Muscle layer of duodenum (tissue), 2 donors: ENCODE results near the gene FAU.
A peak's percentile ranks its signal among the peaks of the same experiment; 100 is the strongest.

Experiments
- H3K27ac ChIP-seq: one replicate; pipeline ENCODE4 v1.7.0; 2013; ENCODE audit warnings: mild to moderate bottlenecking, low read length
- H3K27me3 ChIP-seq: one replicate; pipeline ENCODE4 v1.7.0; 2013; ENCODE audit warnings: low read depth, mild to moderate bottlenecking, control low read depth, low read length
- H3K36me3 ChIP-seq, 2 donors: one replicate each; pipeline ENCODE4 v1.7.0; 2013; ENCODE audit warnings: low read length in 2 of 2, control low read depth in 1 of 2, mild to moderate bottlenecking in 1 of 2; ENCODE audit not compliant: insufficient read depth in 2 of 2, control insufficient read depth in 1 of 2
- H3K4me1 ChIP-seq, 2 donors: one replicate each; pipeline ENCODE4 v1.7.0; 2013; ENCODE audit warnings: low read length in 2 of 2, mild to moderate bottlenecking in 2 of 2, control low read depth in 1 of 2, moderate library complexity in 1 of 2; ENCODE audit not compliant: insufficient read depth in 2 of 2, control insufficient read depth in 1 of 2
- H3K4me3 ChIP-seq, 2 donors: one replicate each; pipeline ENCODE4 v1.7.0; 2013; ENCODE audit warnings: low read length in 2 of 2, low read depth in 1 of 2, mild to moderate bottlenecking in 1 of 2
- H3K9me3 ChIP-seq, 2 donors: one replicate each; pipeline ENCODE4 v1.7.0; 2013; ENCODE audit warnings: low read length in 2 of 2, control low read depth in 1 of 2, mild to moderate bottlenecking in 1 of 2; ENCODE audit not compliant: control insufficient read depth in 1 of 2
- donor health status: healthy.

FAU gene

GRCh38 chr11:65100674-65101350, 21.1 kb downstream of the FAU start:
- Histone ChIP-seq H3K27ac (no peak overlapping the region), H3K4me1 (peaks cover 5 to 10% of the 10 kb centered on the region in 2 donors), H3K4me3 (no peak overlapping the region), H3K27me3 (no peaks in the 10 kb centered on the region), H3K9me3 (no peaks in the 10 kb centered on the region), H3K36me3 (peaks cover 4 to 5% of the 10 kb centered on the region in 2 donors)

DNA sequence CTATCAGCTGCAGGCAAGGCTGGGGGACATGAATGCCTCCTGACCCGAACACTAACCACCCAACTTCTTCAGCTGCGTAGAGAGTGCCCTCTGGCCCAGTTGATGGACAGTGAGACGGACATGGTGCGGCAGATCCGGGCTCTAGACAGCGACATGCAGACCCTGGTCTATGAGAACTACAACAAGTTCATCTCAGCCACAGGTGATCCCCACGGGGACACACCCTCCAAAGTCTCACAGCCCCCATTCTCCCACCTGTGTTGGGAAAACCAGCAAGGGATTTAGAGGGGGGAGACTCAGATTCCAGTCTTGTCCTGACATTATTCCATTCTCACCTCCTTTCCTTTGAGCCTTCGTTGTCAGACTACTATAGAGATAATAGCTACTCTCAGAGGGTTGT, 25.0 kb downstream of the FAU start:
- peaks cover 5 to 13% of the 10 kb centered on the region in 2 donors for H3K4me1 ChIP-seq
- no peaks in the 10 kb centered on the region for H3K27me3 ChIP-seq
- H3K27ac ChIP-seq: peak overlapping the region; percentile 80
- no peaks in the 10 kb centered on the region for H3K9me3 ChIP-seq
- peaks cover 4 to 5% of the 10 kb centered on the region in 2 donors for H3K36me3 ChIP-seq
- peak overlapping the region; percentile 75 to 91 for H3K4me3 ChIP-seq

- H3K4me3 ChIP-seq: peak within 1 kb of the TSS; percentile 75 to 91
- H3K4me1 ChIP-seq: peaks cover 5 to 13% of the 10 kb centered on the region in 2 donors
- H3K9me3 ChIP-seq: no peaks in the 10 kb centered on the region
- H3K27me3 ChIP-seq: no peaks in the 10 kb centered on the region
- peaks cover 4 to 5% of the 10 kb centered on the region in 2 donors for H3K36me3 ChIP-seq
- H3K27ac ChIP-seq: peak within 1 kb of the TSS; percentile 80
Measured at GRCh38 chr11:65095974-65096806, 25.7 kb downstream of the FAU start, which contains the start of gene VPS51. TSS of gene VPS51 (plus strand) at chr11:65096214. CDS start at chr11:65096251, 37 bp downstream.

- Histone ChIP-seq H3K27me3 (no peaks in the 10 kb centered on the region), H3K4me3 (peak overlapping the region; percentile 75 to 91), H3K36me3 (peaks cover 4 to 5% of the 10 kb centered on the region in 2 donors), H3K9me3 (no peaks in the 10 kb centered on the region), H3K4me1 (peaks cover 5 to 13% of the 10 kb centered on the region in 2 donors), H3K27ac (peak overlapping the region; percentile 80)
Measured at GRCh38 chr11:65095427-65095826, 26.5 kb downstream of the FAU start.

DNA sequence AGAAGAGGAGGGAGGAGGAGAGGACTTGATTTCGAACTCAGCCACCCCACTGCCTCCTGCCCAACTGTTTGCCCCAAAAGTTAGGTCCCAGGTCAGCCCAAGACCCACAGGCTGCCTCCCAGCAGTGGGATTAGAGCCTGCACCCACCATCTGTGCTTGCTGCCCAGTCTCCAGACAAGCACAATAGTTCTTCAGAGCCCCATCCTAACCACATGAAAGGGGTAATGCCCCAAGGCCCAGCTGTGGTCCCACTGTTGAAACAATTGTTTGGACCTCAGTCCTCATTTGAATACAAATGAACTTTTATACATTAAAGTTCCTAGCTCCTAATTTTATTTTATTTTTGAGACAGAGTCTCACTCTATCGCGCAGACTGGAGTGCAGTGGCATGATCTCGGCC, 31.3 kb downstream of the FAU start:
- H3K27me3 ChIP-seq: no peaks in the 10 kb centered on the region
- H3K9me3 ChIP-seq: no peaks in the 10 kb centered on the region
- no peak overlapping the region for H3K4me3 ChIP-seq
- peaks cover 0 to 3% of the 10 kb centered on the region in 2 donors for H3K4me1 ChIP-seq
- no peak overlapping the region for H3K27ac ChIP-seq
- H3K36me3 ChIP-seq: peaks cover 10 to 42% of the 10 kb centered on the region in 2 donors

DNA sequence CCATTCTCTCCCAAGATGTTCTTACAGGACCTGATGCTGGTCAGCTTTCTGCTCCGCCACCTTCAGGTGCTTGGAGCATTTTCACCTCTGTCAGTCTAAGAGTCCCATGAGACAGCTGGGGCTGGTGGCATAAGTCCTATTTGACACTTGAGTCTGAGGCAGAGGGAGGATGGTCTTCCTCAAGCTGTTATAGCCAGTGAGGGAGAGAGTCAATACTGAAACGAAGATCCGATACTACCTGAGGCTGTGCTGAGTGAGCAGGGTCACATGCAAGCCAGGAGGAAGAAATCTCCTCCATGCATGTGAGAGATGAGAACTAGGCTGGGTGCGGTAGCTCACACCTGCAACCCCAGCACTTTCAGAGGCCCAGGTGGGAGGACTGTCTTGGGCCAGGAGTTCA, 32.3 kb downstream of the FAU start:
- Histone ChIP-seq H3K9me3 (no peaks in the 10 kb centered on the region), H3K36me3 (peaks cover 10 to 49% of the 10 kb centered on the region in 2 donors), H3K27me3 (no peaks in the 10 kb centered on the region), H3K4me1 (peaks cover 5 to 11% of the 10 kb centered on the region in 2 donors), H3K27ac (no peak overlapping the region), H3K4me3 (no peak overlapping the region)

DNA sequence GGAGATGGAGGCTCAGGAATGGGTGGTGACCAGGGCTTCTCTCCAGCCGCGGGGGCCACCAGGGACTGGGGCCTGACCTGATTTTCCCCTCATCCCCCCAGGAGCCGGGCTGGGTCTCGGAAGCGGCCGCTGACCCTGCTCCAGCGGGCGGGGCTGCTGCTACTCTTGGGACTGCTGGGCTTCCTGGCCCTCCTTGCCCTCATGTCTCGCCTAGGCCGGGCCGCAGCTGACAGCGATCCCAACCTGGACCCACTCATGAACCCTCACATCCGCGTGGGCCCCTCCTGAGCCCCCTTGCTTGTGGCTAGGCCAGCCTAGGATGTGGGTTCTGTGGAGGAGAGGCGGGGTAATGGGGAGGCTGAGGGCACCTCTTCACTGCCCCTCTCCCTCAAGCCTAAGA, 34.1 kb downstream of the FAU start:
- Histone ChIP-seq H3K36me3 (peaks cover 10 to 49% of the 10 kb centered on the region in 2 donors), H3K27ac (no peak overlapping the region), H3K9me3 (no peaks in the 10 kb centered on the region)

GRCh38 chr11:65087216-65087615, 34.7 kb downstream of the FAU start:
- Histone ChIP-seq H3K27ac (no peak overlapping the region), H3K4me1 (peaks cover 11 to 19% of the 10 kb centered on the region in 2 donors), H3K36me3 (peaks cover 10 to 49% of the 10 kb centered on the region in 2 donors), H3K27me3 (no peaks in the 10 kb centered on the region), H3K9me3 (no peaks in the 10 kb centered on the region), H3K4me3 (no peak overlapping the region)

More for the DNA sequence above, 34.1 kb downstream of the FAU start:
- H3K4me3 ChIP-seq: no peak overlapping the region
- H3K27me3 ChIP-seq: no peaks in the 10 kb centered on the region
- peaks cover 11 to 19% of the 10 kb centered on the region in 2 donors for H3K4me1 ChIP-seq

- no peaks in the 10 kb centered on the region for H3K9me3 ChIP-seq
- peaks cover 11 to 19% of the 10 kb centered on the region in 2 donors for H3K4me1 ChIP-seq
- H3K27ac ChIP-seq: no peak overlapping the region
- H3K36me3 ChIP-seq: peaks cover 10 to 49% of the 10 kb centered on the region in 2 donors
- H3K4me3 ChIP-seq: no peak overlapping the region
- H3K27me3 ChIP-seq: no peaks in the 10 kb centered on the region
Measured at GRCh38 chr11:65086809-65087208, 35.1 kb downstream of the FAU start.

GRCh38 chr11:65085446-65085845, 36.5 kb downstream of the FAU start:
- H3K4me3 ChIP-seq: no peak overlapping the region
- H3K27me3 ChIP-seq: no peaks in the 10 kb centered on the region
- H3K4me1 ChIP-seq: peaks cover 11 to 19% of the 10 kb centered on the region in 2 donors
- no peak overlapping the region for H3K27ac ChIP-seq
- no peaks in the 10 kb centered on the region for H3K9me3 ChIP-seq
- peaks cover 10 to 49% of the 10 kb centered on the region in 2 donors for H3K36me3 ChIP-seq

DNA sequence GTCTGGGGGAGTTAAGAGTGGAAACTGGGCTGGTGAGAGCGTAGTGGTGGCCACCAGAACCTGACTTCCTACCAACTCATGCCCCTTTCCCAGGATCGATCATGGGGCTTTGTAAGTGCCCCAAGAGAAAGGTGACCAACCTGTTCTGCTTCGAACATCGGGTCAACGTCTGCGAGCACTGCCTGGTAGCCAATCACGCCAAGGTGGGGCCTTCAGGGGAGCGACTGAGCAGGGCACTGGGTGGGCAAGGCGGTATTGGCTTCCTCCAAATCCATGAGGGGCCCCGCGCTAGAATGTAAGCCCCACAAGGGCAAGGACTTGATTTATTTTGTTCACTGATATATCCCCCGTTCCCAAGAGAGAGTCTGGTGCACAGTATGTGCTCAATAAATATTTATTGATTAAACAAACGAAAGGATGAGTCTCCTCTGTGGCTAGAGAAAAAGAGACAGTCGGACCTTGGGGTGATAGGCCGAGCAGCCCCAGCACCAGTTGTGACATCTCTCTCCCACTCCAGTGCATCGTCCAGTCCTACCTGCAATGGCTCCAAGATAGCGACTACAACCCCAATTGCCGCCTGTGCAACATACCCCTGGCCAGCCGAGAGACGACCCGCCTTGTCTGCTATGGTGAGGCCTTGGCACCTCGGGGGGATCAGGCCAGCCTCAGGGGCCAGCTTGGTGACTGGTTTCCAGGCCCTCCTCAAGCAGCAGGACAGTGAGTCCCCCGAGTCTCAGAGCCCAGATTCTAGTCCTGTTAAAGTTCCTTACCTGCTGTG, 37.1 kb downstream of the FAU start:
- H3K9me3 ChIP-seq: no peaks in the 10 kb centered on the region
- H3K4me1 ChIP-seq: peaks cover 11 to 19% of the 10 kb centered on the region in 2 donors
- no peaks in the 10 kb centered on the region for H3K27me3 ChIP-seq
- peak overlapping the region; percentile 79 to 83 for H3K4me3 ChIP-seq
- peak overlapping the region; percentile 78 for H3K27ac ChIP-seq
- H3K36me3 ChIP-seq: peaks cover 10 to 48% of the 10 kb centered on the region in 2 donors
